Activated B cell treated with CpG ODN at 0.5 μM for 24 hours (primary cell): ENCODE data around the gene CNPY4. TPM values are rescaled to one million over a fixed set of nuclear protein-coding genes. Genes with fewer than 3 reads are reported as not detected.

ENCODE experiments used
- ATAC-seq: fragments of 200-7000 bp; cut with Tn5 transposase; one replicate; pipeline ENCODE4 v1.10.0; 2021; ENCODE audit warnings: low read depth, mild to moderate bottlenecking, moderate library complexity
- CTCF ChIA-PET: fragments of 350-600 bp; sonication (Branson Sonifier 250); formaldehyde crosslinking; loops from one replicate; lab custom pipeline; 2021; ENCODE audit warnings: antibody characterized with exemption; lab: Charles Lee
- POLR2A ChIA-PET: fragments of 350-600 bp; sonication (Branson Sonifier 250); formaldehyde crosslinking; loops from one replicate; lab custom pipeline; 2021; ENCODE audit warnings: antibody characterized with exemption; lab: Charles Lee
- DNase-seq: peaks from one replicate; pipeline ENCODE4 v3.0.0; 2022
- H3K27ac Mint-ChIP-seq: one replicate; pipeline ENCODE4 v1.8.0; 2020; ENCODE audit warnings: mixed read lengths
- H3K27me3 Mint-ChIP-seq: one replicate; pipeline ENCODE4 v1.8.0; 2021; ENCODE audit warnings: mixed read lengths
- H3K36me3 Mint-ChIP-seq: one replicate; pipeline ENCODE4 v1.8.0; 2021; ENCODE audit warnings: low read depth, mixed read lengths
- H3K4me1 Mint-ChIP-seq: one replicate; pipeline ENCODE4 v1.8.0; 2021; ENCODE audit warnings: mixed read lengths
- H3K4me3 Mint-ChIP-seq: one replicate; pipeline ENCODE4 v1.8.0; 2020; ENCODE audit warnings: mild to moderate bottlenecking, mixed read lengths
- H3K9me3 Mint-ChIP-seq: one replicate; pipeline ENCODE4 v1.8.0; 2020; ENCODE audit warnings: mixed read lengths
- intact Hi-C: fragments of 100-400 bp; cut with micrococcal nuclease; formaldehyde crosslinking; loops from one replicate; pipeline ENCODE4 v1.15.1; 2024
- total RNA-seq: library from RNA; stranded (reverse); gene quantifications from 2 replicates; pipeline ENCODE4 v1.2.3, GENCODE V29; 2022
- TF ChIP-seq, protein P1 (sequence below): fragments of 200-600 bp; IDR thresholded peaks from one replicate; pipeline ENCODE4 v1.8.0; 2022; ENCODE audit warnings: antibody characterized with exemption, mild to moderate bottlenecking

Gene CNPY4
- total RNA-seq, 1 donor from 2014 or later = 8.6 TPM

DNA sequence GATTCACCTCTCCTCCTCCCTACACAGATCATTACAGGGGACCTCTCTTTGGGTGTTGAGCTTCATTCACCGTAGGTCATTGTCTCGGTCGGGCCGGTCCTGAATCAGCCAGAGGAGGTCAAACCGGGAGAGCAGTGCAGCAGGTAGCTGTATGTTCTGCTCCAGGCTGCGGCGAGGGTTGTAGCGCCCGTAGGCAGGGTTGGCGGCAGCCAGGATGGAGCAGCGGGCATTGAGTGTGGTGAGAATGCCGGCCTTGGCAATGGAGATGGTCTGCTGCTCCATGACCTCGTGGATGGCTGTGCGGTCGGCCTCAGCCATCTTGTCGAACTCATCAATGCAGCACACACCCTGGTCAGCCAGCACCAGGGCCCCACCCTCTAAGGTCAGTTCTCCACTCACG lies 23.7 kb upstream of the CNPY4 start:
- DNase-seq (no peak), ATAC-seq (no peak)
- Mint-ChIP-seq H3K4me3 (no peak overlapping the region), H3K36me3 (peaks cover 97% of the 10 kb centered on the region), H3K4me1 (peaks cover 25% of the 10 kb centered on the region), H3K9me3 (no peaks in the 10 kb centered on the region), H3K27me3 (no peaks in the 10 kb centered on the region), H3K27ac (no peak overlapping the region)
- POLR2A ChIA-PET = interaction anchor here (1.2 kb wide), 1 partner anchor 11 kb away, joined by 3 read pairs; no protein-coding TSS in a partner anchor
- intact Hi-C loops = no loop called here
- TF ChIP-seq, protein P1, sequence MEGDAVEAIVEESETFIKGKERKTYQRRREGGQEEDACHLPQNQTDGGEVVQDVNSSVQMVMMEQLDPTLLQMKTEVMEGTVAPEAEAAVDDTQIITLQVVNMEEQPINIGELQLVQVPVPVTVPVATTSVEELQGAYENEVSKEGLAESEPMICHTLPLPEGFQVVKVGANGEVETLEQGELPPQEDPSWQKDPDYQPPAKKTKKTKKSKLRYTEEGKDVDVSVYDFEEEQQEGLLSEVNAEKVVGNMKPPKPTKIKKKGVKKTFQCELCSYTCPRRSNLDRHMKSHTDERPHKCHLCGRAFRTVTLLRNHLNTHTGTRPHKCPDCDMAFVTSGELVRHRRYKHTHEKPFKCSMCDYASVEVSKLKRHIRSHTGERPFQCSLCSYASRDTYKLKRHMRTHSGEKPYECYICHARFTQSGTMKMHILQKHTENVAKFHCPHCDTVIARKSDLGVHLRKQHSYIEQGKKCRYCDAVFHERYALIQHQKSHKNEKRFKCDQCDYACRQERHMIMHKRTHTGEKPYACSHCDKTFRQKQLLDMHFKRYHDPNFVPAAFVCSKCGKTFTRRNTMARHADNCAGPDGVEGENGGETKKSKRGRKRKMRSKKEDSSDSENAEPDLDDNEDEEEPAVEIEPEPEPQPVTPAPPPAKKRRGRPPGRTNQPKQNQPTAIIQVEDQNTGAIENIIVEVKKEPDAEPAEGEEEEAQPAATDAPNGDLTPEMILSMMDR = no peak
- CTCF ChIA-PET = no interaction called here

DNA sequence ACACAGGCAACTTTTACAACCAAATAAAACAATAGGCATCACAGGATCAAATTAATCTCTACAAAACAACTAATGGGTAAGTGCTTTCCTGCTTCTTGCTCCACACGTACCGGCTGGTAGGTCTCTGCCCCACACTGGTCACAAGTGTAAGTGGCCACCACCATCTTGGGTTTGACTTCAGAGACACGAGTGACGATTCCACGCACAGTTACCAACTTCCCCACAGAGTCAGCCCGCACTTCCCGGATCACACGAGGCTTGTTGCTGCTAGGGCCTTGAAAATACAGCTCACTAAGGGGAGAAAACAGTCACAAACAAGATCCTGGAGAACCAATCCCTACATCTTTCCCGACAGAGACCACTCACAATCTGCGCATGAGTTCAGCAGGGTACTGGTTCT lies 20.5 kb upstream of the CNPY4 start:
- H3K36me3 Mint-ChIP-seq = peaks cover 76% of the 10 kb centered on the region
- TF ChIP-seq, protein P1 = no peak
- ATAC-seq (no peak), DNase-seq (no peak)
- peak overlapping the region; percentile 31 for H3K27ac Mint-ChIP-seq
- no peaks in the 10 kb centered on the region for H3K27me3 Mint-ChIP-seq
- H3K4me1 Mint-ChIP-seq = peaks cover 32% of the 10 kb centered on the region
- intact Hi-C loops = no loop called here
- peak overlapping the region; percentile 41 for H3K4me3 Mint-ChIP-seq
- CTCF ChIA-PET = interaction anchor here (0.6 kb wide), 1 partner anchor 78 kb away, joined by 3 read pairs; no protein-coding TSS in a partner anchor
- H3K9me3 Mint-ChIP-seq = no peaks in the 10 kb centered on the region
- POLR2A ChIA-PET = interaction anchor here (0.7 to 4.1 kb wide), 4 partner anchors 10 to 330 kb away, joined by 3 to 48 read pairs (median 25); partner anchors contain the start of genes COPS6, MEPCE, ZCWPW1 and ZSCAN21

DNA sequence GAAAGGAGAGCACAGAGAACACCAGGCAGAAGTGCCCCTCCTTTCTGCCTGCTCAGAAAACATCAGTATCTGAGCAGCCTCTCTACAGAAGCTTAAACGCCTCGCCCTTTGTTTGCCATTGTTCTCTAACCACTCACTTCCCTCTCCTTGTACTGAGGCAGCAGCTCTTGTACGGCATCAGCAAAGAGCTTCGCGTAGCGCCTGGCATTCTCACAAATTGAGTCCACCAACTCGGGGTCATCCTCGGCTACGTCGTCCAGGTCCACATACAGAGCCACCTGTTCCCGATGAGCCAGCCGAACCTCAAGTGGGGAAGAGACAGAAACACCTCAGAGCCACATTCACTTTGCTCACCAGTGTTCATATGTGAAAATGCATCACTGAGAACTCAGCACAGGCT lies 20.0 kb upstream of the CNPY4 start:
- TF ChIP-seq, protein P1 = no peak
- Mint-ChIP-seq H3K9me3 (no peaks in the 10 kb centered on the region), H3K27ac (no peak overlapping the region), H3K36me3 (peaks cover 71% of the 10 kb centered on the region), H3K4me1 (peaks cover 32% of the 10 kb centered on the region), H3K4me3 (peak overlapping the region; percentile 92), H3K27me3 (no peaks in the 10 kb centered on the region)
- DNase-seq (no peak), ATAC-seq (no peak)
- intact Hi-C loops = no loop called here
- POLR2A ChIA-PET = interaction anchor here (0.7 to 4.1 kb wide), 5 partner anchors 11 to 330 kb away, joined by 3 to 49 read pairs (median 46); partner anchors contain the start of genes COPS6, MBLAC1, MEPCE and ZCWPW1
- CTCF ChIA-PET = interaction anchor here (0.6 kb wide), 1 partner anchor 78 kb away, joined by 3 read pairs; no protein-coding TSS in a partner anchor

DNA sequence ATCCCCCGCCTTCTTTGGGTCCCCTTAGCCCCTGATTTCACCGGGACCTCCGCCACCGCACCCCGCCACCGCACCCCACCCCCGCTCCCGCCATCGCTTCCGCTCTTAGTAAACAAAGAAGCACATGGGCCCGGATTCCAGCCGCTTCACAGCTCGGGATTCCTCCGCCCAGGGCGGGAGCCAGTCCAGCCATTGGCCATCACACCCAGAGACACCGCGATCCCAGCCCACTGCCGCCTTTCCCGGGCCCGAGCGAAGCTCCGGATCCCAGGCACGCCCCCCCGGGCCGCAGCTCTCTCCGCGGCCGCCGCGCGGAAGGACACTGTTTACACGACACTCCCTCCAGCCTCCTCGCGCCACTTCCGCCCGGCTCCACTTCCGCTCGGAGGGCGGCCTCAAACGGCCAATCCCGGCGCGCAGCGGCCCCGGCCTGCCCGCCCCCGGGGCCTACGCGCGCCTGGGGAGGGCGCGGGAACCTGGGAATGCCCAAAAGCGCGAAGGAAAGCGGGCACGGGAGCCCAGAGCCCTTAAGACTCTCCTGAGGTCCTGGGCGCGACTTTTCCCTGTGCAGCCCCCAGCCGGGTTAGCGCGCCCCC lies 18.9 kb upstream of the CNPY4 start:
- Mint-ChIP-seq H3K27me3 (no peaks in the 10 kb centered on the region), H3K36me3 (peaks cover 67% of the 10 kb centered on the region), H3K27ac (peak overlapping the region; percentile 87), H3K4me3 (peak overlapping the region; percentile 92), H3K4me1 (peaks cover 32% of the 10 kb centered on the region), H3K9me3 (no peaks in the 10 kb centered on the region)
- ChIA-PET POLR2A (interaction anchor here (0.5 to 4.1 kb wide), 21 partner anchors 12 to 789 kb away, joined by 3 to 64 read pairs (median 7); partner anchors contain the start of genes COPS6, FBXO24, LRCH4 and MBLAC1), CTCF (interaction anchor here (1.2 to 1.5 kb wide), 2 partner anchors 10 to 32 kb away, joined by 4 read pairs; no protein-coding TSS in a partner anchor)
- peak; percentile 73 for ATAC-seq
- peak; percentile 91 for DNase-seq
- intact Hi-C loops = loop anchor here (1.0 kb wide), 6 partner anchors 12 to 51 kb away; partner anchors contain the start of genes CNPY4, COPS6, LAMTOR4 and TAF6
- TF ChIP-seq, protein P1 = no peak
